H1 (cell line): ENCODE results near the gene TERB1. TPM values are rescaled to one million over a fixed set of nuclear protein-coding genes. Genes with fewer than 3 reads are reported as not detected.

Experiments
- CTCF ChIA-PET: fragments of 300-600 bp; sonication (Branson Sonifier 250); formaldehyde crosslinking; loops from one replicate; lab custom pipeline; 2021; ENCODE audit not compliant: partially characterized antibody; lab: Charles Lee
- POLR2A ChIA-PET: fragments of 300-600 bp; sonication (Branson Sonifier 250); formaldehyde crosslinking; loops from one replicate; lab custom pipeline; 2021; ENCODE audit warnings: inconsistent platforms; ENCODE audit not compliant: partially characterized antibody; lab: Charles Lee
- DNase-seq, 2 experiments: peaks; one replicate each; pipeline versions ENCODE4 v3.0.0 to v3.0.0-alpha.2; 2010 to 2022; ENCODE audit warnings: low spot score in 2 of 2, low read depth in 1 of 2, mixed read lengths in 1 of 2
- FAIRE-seq: peaks from 2 replicates; lab custom pipeline; 2011; peaks lifted over from hg19 to GRCh38; lab: Jason Lieb, UNC
- H2AFZ ChIP-seq: 2 replicates; pipeline ENCODE4 v1.8.1; 2012; ENCODE audit warnings: low read length, inconsistent platforms
- H2AK5ac ChIP-seq: 2 replicates; pipeline ENCODE4 v1.6.1; 2013; ENCODE audit warnings: low read depth, low read length
- H2BK120ac ChIP-seq: replicated peaks from 2 replicates; pipeline ENCODE3; 2013; ENCODE audit warnings: low read depth, low read length, inconsistent platforms
- H2BK12ac ChIP-seq: 2 replicates; pipeline ENCODE4 v1.6.1; 2013; ENCODE audit warnings: low read depth, low read length
- H2BK15ac ChIP-seq: 2 replicates; pipeline ENCODE4 v1.6.1; 2013; ENCODE audit warnings: low read length
- H2BK20ac ChIP-seq: 2 replicates; pipeline ENCODE4 v1.6.1; 2013; ENCODE audit warnings: low read length
- H2BK5ac ChIP-seq: 2 replicates; pipeline ENCODE4 v1.6.1; 2013; ENCODE audit warnings: low read depth, low read length
- H3K14ac ChIP-seq: 2 replicates; pipeline ENCODE4 v1.6.1; 2013; ENCODE audit warnings: inconsistent platforms; ENCODE audit not compliant: insufficient read length
- H3K18ac ChIP-seq: 2 replicates; pipeline ENCODE4 v1.6.1; 2013; ENCODE audit warnings: low read length; ENCODE audit errors: extremely low read depth
- H3K23ac ChIP-seq: 2 replicates; pipeline ENCODE4 v1.6.1; 2013; ENCODE audit warnings: inconsistent platforms; ENCODE audit not compliant: insufficient read length
- H3K23me2 ChIP-seq: 2 replicates; pipeline ENCODE4 v1.6.1; 2013; ENCODE audit warnings: low read depth, low read length
- H3K27ac ChIP-seq: 2 replicates; pipeline ENCODE4 v1.6.1; 2011; ENCODE audit warnings: low read depth, low read length, inconsistent platforms
- H3K27me3 ChIP-seq, 4 experiments: replicated peaks in 1 of 4; 1 replicate in 1 of 4; 2 replicates in 3 of 4; pipeline versions ENCODE4 v1.6.1 to v1.8.1; 2011 to 2013; ENCODE audit warnings: low read length in 3 of 4, mild to moderate bottlenecking in 3 of 4, inconsistent platforms in 2 of 4, mixed read lengths in 2 of 4, moderate library complexity in 1 of 4; ENCODE audit not compliant: control insufficient read depth in 3 of 4, insufficient read depth in 3 of 4; ENCODE audit errors: extremely low read depth in 1 of 4
- H3K36me3 ChIP-seq, 4 experiments: 2 replicates each; pipeline versions ENCODE4 v1.6.1 to v1.8.1; 2011 to 2013; ENCODE audit warnings: mild to moderate bottlenecking in 4 of 4, low read length in 3 of 4, moderate library complexity in 2 of 4, control low read depth in 1 of 4, inconsistent platforms in 1 of 4; ENCODE audit not compliant: insufficient read depth in 4 of 4, control insufficient read depth in 2 of 4
- H3K4ac ChIP-seq: replicated peaks from 2 replicates; pipeline ENCODE3; 2013; ENCODE audit warnings: low read length, low read depth, mixed read lengths, inconsistent platforms; ENCODE audit not compliant: insufficient read length
- H3K4me1 ChIP-seq, 4 experiments: replicated peaks in 1 of 4; 1 replicate in 1 of 4; 2 replicates in 3 of 4; pipeline versions ENCODE4 v1.6.1 to v1.8.1; 2011 to 2013; ENCODE audit warnings: low read length in 3 of 4, inconsistent platforms in 2 of 4, mixed read lengths in 1 of 4; ENCODE audit not compliant: insufficient read depth in 4 of 4, control insufficient read depth in 3 of 4
- H3K4me2 ChIP-seq, 2 experiments: 2 replicates each; pipeline versions ENCODE4 v1.6.1 to v1.8.1; 2011 to 2013; ENCODE audit warnings: low read depth in 2 of 2, low read length in 2 of 2, control low read depth in 1 of 2, inconsistent platforms in 1 of 2, mild to moderate bottlenecking in 1 of 2; ENCODE audit not compliant: insufficient read depth in 1 of 2
- H3K4me3 ChIP-seq, 4 experiments: fragments of 200-600, 300-600 bp in 1 of 4; sonication (generic), shearing (Covaris generic), sonication (Bioruptor Twin) in 1 of 4; 2 replicates each; pipeline versions ENCODE4 v1.5.1 to v1.8.1; 2011 to 2016; ENCODE audit warnings: low read length in 4 of 4, low read depth in 3 of 4, control low read depth in 2 of 4, inconsistent platforms in 2 of 4, mild to moderate bottlenecking in 2 of 4, mixed read lengths in 1 of 4, moderate library complexity in 1 of 4; ENCODE audit not compliant: insufficient read depth in 2 of 4; ENCODE audit errors: extremely low read depth in 1 of 4
- H3K56ac ChIP-seq: replicated peaks from 2 replicates; pipeline ENCODE3; 2013; ENCODE audit warnings: low read depth, mild to moderate bottlenecking, mixed read lengths, low read length, inconsistent platforms; ENCODE audit not compliant: insufficient read length
- H3K79me1 ChIP-seq: 2 replicates; pipeline ENCODE4 v1.6.1; 2013; ENCODE audit warnings: low read depth, low read length, control low read depth
- H3K79me2 ChIP-seq, 2 experiments: 2 replicates each; pipeline versions ENCODE4 v1.6.1 to v1.8.1; 2012 to 2013; ENCODE audit warnings: low read length in 2 of 2, mild to moderate bottlenecking in 2 of 2, inconsistent platforms in 1 of 2; ENCODE audit not compliant: insufficient read depth in 2 of 2, control insufficient read depth in 1 of 2
- H3K9ac ChIP-seq, 4 experiments: replicated peaks in 1 of 4; 1 replicate in 1 of 4; 2 replicates in 3 of 4; pipeline versions ENCODE4 v1.6.1 to v1.8.1; 2011 to 2013; ENCODE audit warnings: low read depth in 3 of 4, low read length in 3 of 4, control low read depth in 2 of 4, mild to moderate bottlenecking in 2 of 4, moderate library complexity in 2 of 4, inconsistent platforms in 1 of 4; ENCODE audit errors: extremely low read depth in 1 of 4
- H3K9me3 ChIP-seq, 2 experiments: 2 replicates each; pipeline versions ENCODE4 v1.6.1 to v1.8.1; 2012 to 2013; ENCODE audit warnings: mild to moderate bottlenecking in 2 of 2, moderate library complexity in 2 of 2, control low read depth in 1 of 2, inconsistent platforms in 1 of 2, low read depth in 1 of 2, low read length in 1 of 2, mixed read lengths in 1 of 2; ENCODE audit not compliant: insufficient read depth in 2 of 2
- H4K20me1 ChIP-seq, 2 experiments: replicated peaks in 1 of 2; 2 replicates each; pipeline versions ENCODE3 to v1.8.1; 2011 to 2013; ENCODE audit warnings: inconsistent platforms in 2 of 2, low read length in 2 of 2, mild to moderate bottlenecking in 1 of 2; ENCODE audit not compliant: insufficient read depth in 2 of 2, control insufficient read depth in 1 of 2
- H4K5ac ChIP-seq: 2 replicates; pipeline ENCODE4 v1.6.1; 2013; ENCODE audit warnings: low read length, low read depth, mixed read lengths, inconsistent platforms; ENCODE audit not compliant: insufficient read length
- H4K8ac ChIP-seq: 2 replicates; pipeline ENCODE4 v1.8.0; 2013; ENCODE audit warnings: mild to moderate bottlenecking, moderate library complexity, low read length, inconsistent platforms; ENCODE audit not compliant: insufficient read depth; ENCODE audit errors: extremely low read depth
- H4K91ac ChIP-seq: replicated peaks from 2 replicates; pipeline ENCODE3; 2013; ENCODE audit warnings: low read length, mixed read lengths, inconsistent platforms; ENCODE audit not compliant: insufficient read length
- BRCA1 ChIP-seq: IDR thresholded peaks from 2 replicates; pipeline ENCODE4 v1.6.1; 2012; ENCODE audit warnings: low read depth, low read length, improper control_type of control experiment
- RAD21 ChIP-seq, 2 experiments: IDR thresholded peaks in 1 of 2; conservative IDR thresholded peaks in 1 of 2; 2 replicates each; pipeline ENCODE4 v1.6.1; 2011; ENCODE audit warnings: low read depth in 2 of 2, low read length in 2 of 2, improper control_type of control experiment in 1 of 2, inconsistent platforms in 1 of 2, mild to moderate bottlenecking in 1 of 2, moderate library complexity in 1 of 2
- SIN3A ChIP-seq, 2 experiments: IDR thresholded peaks in 1 of 2; conservative IDR thresholded peaks in 1 of 2; 2 replicates each; pipeline ENCODE4 v1.6.1; 2011 to 2012; ENCODE audit warnings: low read length in 2 of 2, improper control_type of control experiment in 1 of 2, low read depth in 1 of 2, mild to moderate bottlenecking in 1 of 2
- WGBS, 2 experiments: shearing (Covaris generic) in 1 of 2; methylation state at CpG; one replicate each; pipeline versions ENCODE4 v1.1.6 to v1.1.7; 2013 to 2015; ENCODE audit warnings: low lambda C conversion rate in 2 of 2, mixed read lengths in 2 of 2, inconsistent platforms in 1 of 2, low coverage in 1 of 2, missing lambda C conversion rate in 1 of 2; ENCODE audit not compliant: insufficient replicate concordance in 2 of 2, insufficient coverage in 1 of 2, insufficient read length in 1 of 2; ENCODE audit errors: extremely low coverage in 1 of 2, missing lambda C conversion rate in 1 of 2; 5-methylcytosine and 5-hydroxymethylcytosine counted together
- polyA plus RNA-seq, 7 experiments: library from polyadenylated mRNA; depleted of rRNA in 3 of 7; stranded (reverse) in 5 of 7; unstranded in 2 of 7; fragments of >200 nt in 5 of 7; fragments of 200-250 nt in 2 of 7; gene quantifications; 1 replicate in 5 of 7; 2 replicates in 1 of 7; 4 replicates in 1 of 7; pipeline versions ENCODE4 v1.2.1 to v1.2.3, GENCODE V29; 2011 to 2013; ENCODE audit warnings: missing spikeins in 2 of 7, mixed read lengths in 2 of 7
- total RNA-seq: library from RNA; stranded (reverse); fragmentation: NEBNext Ultra II Directional; extraction: Animal tissue kit (Norgen Biotek cat#: 25700); gene quantifications from 2 replicates; pipeline ENCODE4 v1.2.1, GENCODE V29; 2021
- TF ChIP-seq, protein P1 (sequence below), 3 experiments: IDR thresholded peaks; 1 replicate in 2 of 3; 2 replicates in 1 of 3; pipeline versions ENCODE4 v1.5.1 to v1.6.1; 2011; ENCODE audit warnings: low read length in 3 of 3, mild to moderate bottlenecking in 3 of 3, inconsistent platforms in 2 of 3, low read depth in 1 of 3, moderate library complexity in 1 of 3; ENCODE audit not compliant: insufficient read depth in 1 of 3; ENCODE audit errors: control extremely low read depth in 1 of 3

TERB1 gene
- total and polyA plus RNA-seq, 2 of the 8 experiments (the other 6 are each of a cell fraction or from before 2014, with no cell fraction given) = not detected

DNA sequence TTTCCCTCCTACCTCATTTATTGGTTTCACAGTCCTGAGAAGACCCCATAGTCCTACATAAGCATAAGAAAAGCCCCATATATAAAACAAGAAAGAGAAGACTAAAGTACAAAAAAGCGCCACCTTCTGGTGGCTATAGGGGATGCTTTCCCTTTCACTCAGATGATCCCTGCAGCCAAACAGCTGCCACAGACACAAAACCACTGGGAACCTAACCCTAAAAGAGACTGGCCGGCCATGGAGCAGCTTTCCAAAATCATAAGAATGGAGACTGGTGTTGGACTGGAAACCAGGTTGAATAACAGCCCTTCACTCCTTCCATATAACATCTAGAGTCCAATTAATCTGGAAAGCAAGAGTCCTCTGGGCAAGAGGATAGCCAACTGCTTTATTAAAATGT lies 61.4 kb downstream of the TERB1 start:
- Histone ChIP-seq H3K4ac (no peak overlapping the region), H3K4me3 (no peak overlapping the region), H4K20me1 (peaks cover 6 to 16% of the 10 kb centered on the region in 2 experiments), H2BK12ac (no peak overlapping the region), H2AFZ (no peak overlapping the region), H3K23ac (no peak overlapping the region), H3K14ac (no peak overlapping the region), H3K4me2 (peak overlapping the region in 1 of 2 experiments; percentile 36; a peak in 1 of 4 replicates), H3K79me2 (peaks cover 3 to 60% of the 10 kb centered on the region in 2 experiments; a peak in 2 of 4 replicates), H3K56ac (no peak overlapping the region), H2BK15ac (no peak overlapping the region), H3K4me1 (peaks cover 0 to 8% (median 5%) of the 10 kb centered on the region in 4 experiments; a peak in 3 of 7 replicates), H3K18ac (0 out of 2 replicates have a peak overlapping the region, but pooled peaks have one; percentile 38), H3K23me2 (no peaks in the 10 kb centered on the region), H3K79me1 (peaks cover 8% of the 10 kb centered on the region), H3K36me3 (peaks cover 11 to 80% (median 52%) of the 10 kb centered on the region in 4 experiments), H4K8ac (no peak overlapping the region), H3K9ac (no peak overlapping the region), H2BK5ac (no peak overlapping the region), H3K27ac (no peak overlapping the region), H3K9me3 (no peaks in the 10 kb centered on the region), H4K5ac (no peak overlapping the region), H2BK20ac (no peak overlapping the region), H4K91ac (no peak overlapping the region), H2BK120ac (no peak overlapping the region), H2AK5ac (no peak overlapping the region), H3K27me3 (no peaks in the 10 kb centered on the region)
- WGBS, 2 experiments = 39% methylated on average over 2 of the region's 2 CpGs; no CpG with 5 or more reads in 1 of the 2 experiments
- DNase-seq (no peak), FAIRE-seq (no peak)
- TF ChIP-seq, protein P1, sequence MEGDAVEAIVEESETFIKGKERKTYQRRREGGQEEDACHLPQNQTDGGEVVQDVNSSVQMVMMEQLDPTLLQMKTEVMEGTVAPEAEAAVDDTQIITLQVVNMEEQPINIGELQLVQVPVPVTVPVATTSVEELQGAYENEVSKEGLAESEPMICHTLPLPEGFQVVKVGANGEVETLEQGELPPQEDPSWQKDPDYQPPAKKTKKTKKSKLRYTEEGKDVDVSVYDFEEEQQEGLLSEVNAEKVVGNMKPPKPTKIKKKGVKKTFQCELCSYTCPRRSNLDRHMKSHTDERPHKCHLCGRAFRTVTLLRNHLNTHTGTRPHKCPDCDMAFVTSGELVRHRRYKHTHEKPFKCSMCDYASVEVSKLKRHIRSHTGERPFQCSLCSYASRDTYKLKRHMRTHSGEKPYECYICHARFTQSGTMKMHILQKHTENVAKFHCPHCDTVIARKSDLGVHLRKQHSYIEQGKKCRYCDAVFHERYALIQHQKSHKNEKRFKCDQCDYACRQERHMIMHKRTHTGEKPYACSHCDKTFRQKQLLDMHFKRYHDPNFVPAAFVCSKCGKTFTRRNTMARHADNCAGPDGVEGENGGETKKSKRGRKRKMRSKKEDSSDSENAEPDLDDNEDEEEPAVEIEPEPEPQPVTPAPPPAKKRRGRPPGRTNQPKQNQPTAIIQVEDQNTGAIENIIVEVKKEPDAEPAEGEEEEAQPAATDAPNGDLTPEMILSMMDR (IDR thresholded peaks at IDR 0.05; ENCODE audit: control extremely low read depth in 1 of 3, insufficient read depth in 1 of 3, low read depth in 1 of 3, low read length in 3 of 3) = peak; percentile 29 to 60 (median 47); a peak in 3 of 4 replicates
- TF ChIP-seq BRCA1 = no peak
- TF ChIP-seq RAD21 (IDR thresholded peaks at IDR 0.05 in 1 of 2, conservative IDR thresholded peaks at IDR 0.05 in 1 of 2; ENCODE audit: low read depth in 2 of 2, low read length in 2 of 2) = peak; percentile 12 to 25; a peak in 1 of 4 replicates
- 0 out of 4 replicates have a peak, but pooled peaks of 1 of the 2 experiments have one; percentile 28 for TF ChIP-seq SIN3A (conservative IDR thresholded peaks at IDR 0.05 in 1 of 2, IDR thresholded peaks at IDR 0.05 in 1 of 2; ENCODE audit: low read depth in 1 of 2, low read length in 2 of 2)
- ChIA-PET POLR2A (interaction anchor here (0.6 to 6.6 kb wide), 6 partner anchors 9 to 73 kb away, joined by 3 to 57 read pairs (median 3); partner anchors contain the start of gene DYNC1LI2), CTCF (interaction anchor here (0.6 to 11.3 kb wide), 21 partner anchors 9 to 167 kb away, joined by 3 to 170 read pairs (median 4); partner anchors contain the start of gene DYNC1LI2)
